Measurements from ENCODE around the gene CHMP2A. TPM values are rescaled to one million over a fixed set of nuclear protein-coding genes. Genes with fewer than 3 reads are reported as not detected.
"Not testable (repeated sequence)": the region's sequence is repeated elsewhere in the genome, so short reads cannot be mapped to it uniquely, and the experiment has no call there.

CHMP2A gene
- total RNA-seq, 4 donors from 2014 or later: 90.0 to 146 (median 128) TPM

DNA sequence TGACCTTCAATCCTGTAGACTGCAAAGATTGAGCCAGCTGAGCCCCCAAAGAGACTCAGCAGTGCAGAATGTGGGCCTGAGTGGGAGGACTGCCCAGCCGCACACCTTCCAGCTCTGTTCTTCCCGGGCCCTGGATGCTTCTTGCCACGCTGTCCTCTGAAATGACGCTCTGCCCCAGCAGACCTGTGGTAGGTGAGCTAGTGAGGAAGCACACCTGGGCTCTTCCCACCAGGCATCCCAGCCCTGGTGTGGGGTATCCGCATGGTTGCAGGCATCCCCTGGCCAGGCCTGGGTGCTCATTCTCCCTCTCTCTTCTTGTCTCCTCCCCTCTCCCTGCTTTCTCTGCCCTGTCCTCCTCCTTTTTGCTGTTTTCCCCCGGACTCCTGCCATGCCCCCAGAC, 28.1 kb upstream of the CHMP2A start:
- no peak for TF ChIP-seq POLR2A (IDR thresholded peaks at IDR 0.05)
- TF ChIP-seq EP300 (IDR thresholded peaks at IDR 0.05): no peak
- Histone ChIP-seq H3K27me3 (no peaks in the 10 kb centered on the region), H3K9me3 (no peaks in the 10 kb centered on the region), H3K36me3 (peaks cover 0 to 43% (median 7%) of the 10 kb centered on the region in 3 donors), H3K27ac (no peak overlapping the region), H3K4me3 (no peak overlapping the region), H3K4me1 (peaks cover 0 to 29% (median 5%) of the 10 kb centered on the region in 4 donors)
- 87 to 93% methylated on average over 6 of the region's 6 CpGs for WGBS, 2 donors
- no peak for DNase-seq (ENCODE audit: low spot score in 2 of 2)

DNA sequence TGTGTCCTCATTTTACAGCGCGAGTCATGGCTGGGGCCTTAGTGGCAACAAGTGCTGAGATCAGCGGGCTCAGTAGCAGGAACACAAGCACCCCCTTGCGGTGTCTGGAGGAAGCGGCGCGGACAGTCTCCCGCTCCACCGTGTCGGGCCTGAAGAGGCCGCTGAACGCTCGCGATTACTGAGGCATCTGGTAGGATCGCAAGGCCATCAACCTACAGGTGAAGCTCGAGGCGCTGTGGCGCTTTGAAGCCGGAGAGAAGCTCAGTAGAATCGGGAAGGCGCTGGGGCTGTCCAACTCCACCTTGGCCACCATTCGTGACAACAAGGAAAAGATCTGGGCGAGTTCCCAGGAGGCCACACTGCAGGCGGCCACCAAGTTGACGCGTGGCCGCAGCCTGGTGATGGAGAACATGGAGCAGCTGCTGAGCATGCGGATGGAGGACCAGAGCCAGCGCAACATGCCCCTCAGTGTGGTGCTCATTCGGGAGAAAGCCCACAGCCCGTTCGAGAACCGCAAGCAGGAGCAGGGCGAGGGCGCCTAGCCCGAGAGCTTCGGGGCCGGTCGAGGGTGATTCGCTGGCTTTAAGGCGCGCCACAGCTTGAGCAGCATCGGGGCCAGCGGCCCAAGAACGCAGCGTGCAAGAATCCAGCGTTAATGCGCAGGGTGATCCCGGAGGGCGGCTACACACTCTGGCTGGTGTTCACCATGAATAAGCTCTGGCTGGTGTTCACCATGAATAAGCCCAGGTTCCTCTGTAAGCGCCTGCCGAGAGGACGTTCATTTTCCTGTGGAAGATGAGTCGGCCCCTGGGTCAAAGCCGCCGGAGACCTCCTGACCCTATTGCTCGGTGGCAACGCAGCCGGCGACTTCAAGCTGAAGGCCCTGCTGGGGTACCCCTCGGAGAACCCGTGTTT, 26.6 kb upstream of the CHMP2A start:
- H3K27me3 ChIP-seq: no peaks in the 10 kb centered on the region
- no peaks in the 10 kb centered on the region for H3K9me3 ChIP-seq
- peaks cover 0 to 44% (median 7%) of the 10 kb centered on the region in 4 donors for H3K4me1 ChIP-seq
- peak overlapping the region in 3 of 4 donors; percentile 7 to 87 (median 77) for H3K27ac ChIP-seq
- 70 to 76% methylated on average over 34 to 62 of the region's 62 CpGs for WGBS, 2 donors
- TF ChIP-seq, protein P1, sequence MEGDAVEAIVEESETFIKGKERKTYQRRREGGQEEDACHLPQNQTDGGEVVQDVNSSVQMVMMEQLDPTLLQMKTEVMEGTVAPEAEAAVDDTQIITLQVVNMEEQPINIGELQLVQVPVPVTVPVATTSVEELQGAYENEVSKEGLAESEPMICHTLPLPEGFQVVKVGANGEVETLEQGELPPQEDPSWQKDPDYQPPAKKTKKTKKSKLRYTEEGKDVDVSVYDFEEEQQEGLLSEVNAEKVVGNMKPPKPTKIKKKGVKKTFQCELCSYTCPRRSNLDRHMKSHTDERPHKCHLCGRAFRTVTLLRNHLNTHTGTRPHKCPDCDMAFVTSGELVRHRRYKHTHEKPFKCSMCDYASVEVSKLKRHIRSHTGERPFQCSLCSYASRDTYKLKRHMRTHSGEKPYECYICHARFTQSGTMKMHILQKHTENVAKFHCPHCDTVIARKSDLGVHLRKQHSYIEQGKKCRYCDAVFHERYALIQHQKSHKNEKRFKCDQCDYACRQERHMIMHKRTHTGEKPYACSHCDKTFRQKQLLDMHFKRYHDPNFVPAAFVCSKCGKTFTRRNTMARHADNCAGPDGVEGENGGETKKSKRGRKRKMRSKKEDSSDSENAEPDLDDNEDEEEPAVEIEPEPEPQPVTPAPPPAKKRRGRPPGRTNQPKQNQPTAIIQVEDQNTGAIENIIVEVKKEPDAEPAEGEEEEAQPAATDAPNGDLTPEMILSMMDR (IDR thresholded peaks at IDR 0.05): peak; percentile 87 to 95 (median 92)
- TF ChIP-seq EP300 (IDR thresholded peaks at IDR 0.05) (peak in 1 of 2 donors; percentile 59), POLR2A (IDR thresholded peaks at IDR 0.05) (no peak)
- peak; percentile 77 to 89 for DNase-seq (ENCODE audit: low spot score in 2 of 2)
- peaks cover 0 to 45% (median 7%) of the 10 kb centered on the region in 3 donors for H3K36me3 ChIP-seq
- no peak overlapping the region for H3K4me3 ChIP-seq

DNA sequence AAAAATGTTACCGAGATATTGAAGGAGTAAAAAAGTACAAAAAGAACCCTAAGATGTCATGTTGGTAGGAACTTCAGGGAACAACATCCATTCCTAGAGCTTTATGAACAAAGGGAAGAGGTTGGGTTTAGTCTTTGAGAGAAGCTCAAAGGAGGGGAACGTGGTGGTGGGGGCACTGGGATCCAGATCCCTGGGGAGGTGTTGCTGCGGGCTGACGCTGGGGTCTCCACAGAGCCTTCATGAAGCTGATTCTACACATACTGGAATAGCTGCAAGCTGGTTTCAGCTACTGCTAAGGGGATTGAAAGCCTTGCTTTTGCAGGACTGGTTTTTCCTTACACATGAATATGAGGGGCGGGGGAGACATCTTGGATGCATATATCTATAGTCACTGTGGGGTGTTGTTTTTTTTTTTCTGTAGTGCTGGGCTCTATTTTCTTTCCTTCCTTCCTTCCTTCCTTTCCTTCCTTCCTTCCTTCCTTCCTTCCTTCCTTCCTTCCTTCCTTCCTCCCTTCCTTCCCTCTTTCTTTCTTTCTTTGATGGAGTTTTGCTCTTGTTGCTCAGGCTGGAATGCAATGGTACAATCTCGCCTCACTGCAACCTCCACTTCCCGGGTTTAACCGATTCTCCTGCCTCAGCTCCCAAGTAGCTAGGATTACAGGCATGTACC, 24.7 kb upstream of the CHMP2A start:
- Histone ChIP-seq H3K27me3 (no peaks in the 10 kb centered on the region), H3K4me1 (peaks cover 0 to 53% (median 8%) of the 10 kb centered on the region in 4 donors), H3K9me3 (no peaks in the 10 kb centered on the region), H3K27ac (no peak overlapping the region), H3K36me3 (peaks cover 0 to 37% (median 7%) of the 10 kb centered on the region in 3 donors), H3K4me3 (no peak overlapping the region)
- 82 to 85% methylated on average over 8 of the region's 8 CpGs for WGBS, 2 donors
- TF ChIP-seq, protein P1 (IDR thresholded peaks at IDR 0.05): no peak
- TF ChIP-seq POLR2A (IDR thresholded peaks at IDR 0.05) (no peak), EP300 (IDR thresholded peaks at IDR 0.05) (no peak)
- no peak for DNase-seq (ENCODE audit: low spot score in 2 of 2)

DNA sequence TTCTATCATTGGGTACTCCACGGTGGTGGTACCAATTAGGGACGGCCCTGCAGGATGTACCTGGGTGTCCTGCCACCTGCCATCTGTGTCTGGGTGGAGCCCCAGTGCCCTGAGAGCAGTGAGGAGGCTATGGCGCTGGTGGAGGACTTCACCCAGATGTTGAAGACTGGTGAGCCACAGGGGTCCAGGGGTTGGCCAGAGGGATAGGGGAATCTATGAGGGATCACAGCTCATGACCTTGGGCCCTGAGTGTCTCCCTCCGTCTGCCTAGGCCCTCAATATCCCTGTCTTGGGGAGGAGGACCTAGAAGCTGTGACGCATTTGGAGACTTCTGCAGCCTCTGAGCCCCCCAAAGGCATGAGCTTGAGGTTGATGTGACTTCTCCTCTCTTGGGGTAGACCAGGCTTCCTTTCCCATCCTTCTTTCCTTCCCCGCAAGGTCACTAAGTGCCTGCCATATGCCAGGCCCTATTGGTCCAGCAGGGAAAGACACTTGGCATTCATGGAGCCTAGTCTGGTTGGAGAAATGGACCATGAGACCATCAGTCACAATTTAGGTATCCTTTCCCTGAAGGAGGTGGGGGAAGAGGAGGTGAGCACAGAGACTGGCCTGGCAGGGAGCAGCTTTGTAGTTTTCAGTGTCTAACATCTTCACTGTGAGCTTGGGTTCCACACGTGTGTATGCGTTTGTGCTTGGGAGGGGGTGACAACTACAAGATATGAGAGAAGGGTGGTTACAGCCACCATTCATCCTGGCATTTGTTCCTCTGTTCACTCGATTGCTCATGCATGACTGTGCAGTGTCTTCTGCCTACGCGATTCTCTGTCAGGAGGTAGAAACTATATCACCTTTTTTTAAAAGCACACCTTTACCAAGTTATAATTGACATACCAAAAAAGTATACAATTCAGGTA, 23.4 kb upstream of the CHMP2A start:
- DNase-seq (ENCODE audit: low spot score in 2 of 2): no peak
- Histone ChIP-seq H3K27ac (no peak overlapping the region), H3K36me3 (peaks cover 0 to 27% (median 7%) of the 10 kb centered on the region in 3 donors), H3K27me3 (no peaks in the 10 kb centered on the region), H3K9me3 (no peaks in the 10 kb centered on the region), H3K4me3 (no peak overlapping the region), H3K4me1 (peaks cover 0 to 64% (median 14%) of the 10 kb centered on the region in 4 donors)
- 84 to 88% methylated on average over 8 to 11 of the region's 11 CpGs for WGBS, 2 donors
- no peak for TF ChIP-seq POLR2A (IDR thresholded peaks at IDR 0.05)
- TF ChIP-seq EP300 (IDR thresholded peaks at IDR 0.05): no peak
- TF ChIP-seq, protein P1 (IDR thresholded peaks at IDR 0.05): no peak

DNA sequence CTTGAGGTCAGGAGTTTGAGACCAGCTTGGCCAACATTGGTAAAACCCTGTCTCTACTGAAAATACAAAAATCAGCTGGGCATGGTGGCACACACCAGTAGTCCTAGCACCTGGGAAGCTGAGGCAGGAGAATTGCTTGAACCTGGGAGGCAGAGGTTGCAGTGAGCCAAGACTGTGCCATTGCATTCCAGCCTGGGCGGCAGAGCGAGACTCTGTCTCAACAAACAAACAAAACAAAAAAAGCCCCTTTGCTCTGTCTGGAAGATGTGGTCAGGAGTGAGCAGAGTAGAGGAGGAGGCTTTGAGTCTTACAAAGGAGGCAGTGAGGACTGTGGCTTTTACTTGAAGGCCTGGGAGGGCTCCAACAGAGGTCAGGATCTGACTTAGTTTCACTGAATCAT, 22.7 kb upstream of the CHMP2A start:
- not testable (repeated sequence) for H3K27me3 ChIP-seq; H3K4me3 ChIP-seq; DNase-seq (ENCODE audit: low spot score in 2 of 2); H3K27ac ChIP-seq; H3K9me3 ChIP-seq
- Histone ChIP-seq H3K4me1 (peaks cover 0 to 64% (median 14%) of the 10 kb centered on the region in 4 donors), H3K36me3 (peaks cover 0 to 20% (median 3%) of the 10 kb centered on the region in 3 donors)
- WGBS, 2 donors: 81 to 87% methylated on average over 2 of the region's 2 CpGs
